ENCODE measurements around the gene CIZ1.
"Not testable (repeated sequence)": the region's sequence is repeated elsewhere in the genome, so short reads cannot be mapped to it uniquely, and the experiment has no call there.

Gene CIZ1

DNA sequence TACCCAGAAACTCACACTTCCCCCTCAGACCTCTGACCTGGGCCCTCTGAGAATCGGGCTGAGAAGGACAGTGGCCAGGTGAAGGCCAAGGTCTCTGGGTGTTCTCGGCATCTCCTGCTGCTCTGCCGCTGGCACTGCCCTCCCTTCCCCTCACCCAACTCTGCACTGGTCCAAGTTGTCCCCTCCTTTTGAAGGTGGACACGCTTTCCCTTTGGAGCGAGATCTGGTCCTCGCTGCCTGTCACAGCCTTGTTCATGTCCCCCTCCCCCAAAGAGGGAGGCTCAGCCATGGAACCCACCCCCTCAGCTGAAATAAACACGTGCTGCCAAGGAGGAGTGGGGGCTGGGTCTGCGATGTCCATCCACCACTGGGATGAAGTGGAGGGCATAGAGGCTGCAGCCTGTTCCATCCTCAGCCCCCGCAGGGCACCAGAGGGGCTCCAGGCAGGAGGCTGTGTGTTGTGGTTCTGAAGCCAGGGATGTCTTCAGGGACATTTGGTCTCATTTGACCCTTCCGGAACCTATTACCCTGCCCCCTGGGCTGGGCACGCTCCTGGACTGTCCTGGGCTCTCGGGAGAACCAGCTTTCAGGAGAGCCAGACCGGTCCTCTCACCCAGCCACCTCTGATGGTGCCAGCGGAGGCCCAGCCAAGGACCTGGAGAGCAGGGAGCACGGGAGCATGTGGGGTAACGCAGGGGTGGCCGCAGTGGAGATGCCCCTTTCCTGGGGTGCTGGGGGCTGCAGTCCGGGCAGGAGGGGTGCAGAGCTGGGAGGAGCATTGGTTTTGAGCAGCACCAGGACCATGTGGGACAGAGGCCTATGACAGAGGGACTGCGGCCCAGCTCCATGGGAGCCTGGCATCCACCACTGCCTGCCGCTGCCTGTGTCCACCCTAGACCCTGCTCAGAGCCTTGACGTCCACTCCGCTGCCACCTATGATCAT lies 46.9 kb downstream of the CIZ1 start:
- no peak for DNase-seq

DNA sequence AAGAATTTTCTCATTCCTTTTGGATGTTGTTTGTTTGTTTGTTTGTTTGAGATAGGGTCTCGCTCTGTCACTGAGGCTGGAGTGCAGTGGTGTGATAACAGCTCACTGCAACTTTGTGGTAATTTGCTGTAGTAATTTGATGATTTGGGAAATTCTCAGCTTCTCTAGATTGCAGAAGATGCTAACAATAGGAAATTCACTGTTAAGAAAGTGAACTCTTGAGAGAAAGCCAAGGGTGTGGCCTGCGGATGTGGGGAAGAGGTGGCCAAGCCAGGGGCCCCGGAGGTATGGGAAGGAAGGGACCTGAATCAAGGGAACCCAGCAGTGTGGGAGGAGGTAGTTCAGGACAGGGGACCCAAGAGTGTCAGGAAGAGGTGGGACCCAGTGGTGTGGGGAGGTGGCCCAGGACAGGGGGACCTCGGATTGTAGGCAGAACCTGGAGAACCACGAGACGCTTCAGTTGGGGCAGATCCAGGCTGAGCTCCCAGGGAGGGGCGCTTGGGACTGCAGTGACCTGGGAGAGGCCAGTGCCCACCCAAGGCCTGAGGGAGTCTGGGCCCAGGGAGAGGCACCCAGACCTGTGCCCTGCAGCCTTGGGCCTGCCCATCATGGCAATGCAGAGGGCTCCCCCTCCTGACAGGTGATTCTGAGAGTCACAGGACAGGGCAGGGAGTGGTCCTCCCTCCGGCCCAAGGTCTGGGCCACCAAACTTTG lies 47.7 kb downstream of the CIZ1 start:
- DNase-seq, result no peak

DNA sequence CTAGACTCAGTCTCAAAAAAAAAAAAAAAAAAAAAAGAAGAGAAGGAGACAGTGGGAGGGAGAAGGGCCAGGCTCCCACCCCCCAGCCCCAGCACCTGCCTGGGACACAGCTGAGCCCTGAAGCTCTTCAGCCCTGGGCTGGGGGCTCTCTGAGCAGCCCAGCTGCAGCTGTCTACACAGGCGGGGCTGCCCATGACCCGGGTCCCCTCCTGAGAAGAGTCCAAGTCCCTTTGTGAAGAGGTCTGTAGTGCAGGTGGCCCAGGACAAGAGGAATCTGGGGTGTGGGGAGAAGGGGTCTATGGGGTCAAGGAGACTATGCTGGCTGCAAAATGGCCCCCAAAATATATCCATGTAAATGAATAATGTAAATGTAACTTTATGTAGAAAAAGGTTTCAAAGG lies 48.8 kb downstream of the CIZ1 start:
- no peak for DNase-seq

DNA sequence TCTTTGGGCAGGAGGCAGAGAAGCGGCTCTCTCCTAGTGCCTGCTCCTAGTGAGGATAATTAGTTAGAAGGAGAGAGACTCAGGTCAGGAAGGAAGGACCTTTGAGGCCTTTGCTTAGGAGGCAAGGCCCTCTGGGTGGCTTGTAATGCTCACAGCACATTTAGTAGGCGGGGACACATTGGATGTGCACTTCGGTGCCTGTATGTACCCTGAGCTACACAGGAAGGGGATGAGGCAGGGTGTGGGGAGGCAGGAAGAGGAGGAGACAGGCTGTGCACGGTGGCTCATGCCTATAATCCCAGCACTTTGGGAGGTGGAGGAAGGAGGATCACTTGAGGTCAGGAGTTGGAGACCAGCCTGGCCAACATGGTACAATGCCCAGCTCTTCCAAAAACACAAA lies 49.3 kb downstream of the CIZ1 start:
- DNase-seq, result no peak

DNA sequence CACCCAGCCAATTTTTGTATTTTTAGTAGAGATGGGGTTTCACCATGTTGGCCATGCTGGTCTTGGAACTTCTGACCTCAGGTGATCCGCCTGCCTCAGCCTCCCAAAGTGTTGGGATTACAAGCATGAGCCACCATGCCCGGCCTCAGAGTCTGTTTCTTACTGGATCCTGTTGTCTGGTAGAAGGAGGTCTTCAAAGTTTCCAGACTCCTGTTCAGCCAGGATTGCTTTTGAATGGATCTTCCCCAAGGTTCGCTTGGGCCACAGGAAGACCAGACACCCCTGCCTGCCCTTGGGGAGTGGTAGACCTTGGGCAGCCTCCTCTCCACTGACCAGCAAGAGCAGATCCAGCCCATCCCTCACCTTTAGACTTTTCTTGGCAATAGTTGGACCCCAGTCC lies 49.8 kb downstream of the CIZ1 start:
- no peak for DNase-seq

DNA sequence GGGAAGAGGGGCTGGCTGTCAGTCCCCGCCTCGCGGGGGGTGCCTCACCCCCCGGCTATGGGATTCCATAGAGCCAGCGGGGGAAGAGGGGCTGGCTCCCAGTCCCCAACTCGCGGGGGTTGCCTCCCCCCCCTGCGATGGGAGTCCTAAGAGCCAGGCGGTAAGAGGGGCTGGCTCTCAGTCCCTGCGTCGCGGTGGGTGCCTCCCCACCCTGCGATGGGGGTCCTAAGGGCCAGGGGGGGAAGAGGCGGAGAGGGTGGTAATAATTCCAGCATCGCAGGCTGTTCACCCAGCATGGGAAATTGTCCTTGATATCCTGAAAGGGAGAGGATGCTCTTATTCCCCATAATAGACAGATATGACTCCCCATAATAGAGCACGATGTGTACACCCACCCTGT lies 51.8 kb downstream of the CIZ1 start:
- DNase-seq, result no peak

DNA sequence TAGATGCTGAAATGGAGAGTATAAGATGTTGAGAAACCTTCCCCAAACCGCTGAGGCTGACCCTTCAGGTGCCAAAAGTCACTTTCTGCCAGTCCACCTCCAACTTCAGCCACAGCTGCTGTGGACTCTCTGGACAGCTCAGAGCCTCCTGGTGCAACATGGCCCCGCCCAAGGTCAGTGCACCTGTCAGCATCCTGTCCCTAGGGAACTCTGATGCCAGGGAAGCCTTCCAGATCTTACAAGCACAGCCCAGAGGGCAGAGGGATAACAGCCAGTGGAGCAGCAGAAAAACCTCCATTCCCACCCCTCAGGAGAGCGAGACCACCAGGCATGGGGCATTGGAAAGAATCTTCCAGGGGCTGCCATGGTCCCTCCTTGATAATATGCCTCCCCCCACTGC lies 53.4 kb downstream of the CIZ1 start:
- no peak for DNase-seq

DNA sequence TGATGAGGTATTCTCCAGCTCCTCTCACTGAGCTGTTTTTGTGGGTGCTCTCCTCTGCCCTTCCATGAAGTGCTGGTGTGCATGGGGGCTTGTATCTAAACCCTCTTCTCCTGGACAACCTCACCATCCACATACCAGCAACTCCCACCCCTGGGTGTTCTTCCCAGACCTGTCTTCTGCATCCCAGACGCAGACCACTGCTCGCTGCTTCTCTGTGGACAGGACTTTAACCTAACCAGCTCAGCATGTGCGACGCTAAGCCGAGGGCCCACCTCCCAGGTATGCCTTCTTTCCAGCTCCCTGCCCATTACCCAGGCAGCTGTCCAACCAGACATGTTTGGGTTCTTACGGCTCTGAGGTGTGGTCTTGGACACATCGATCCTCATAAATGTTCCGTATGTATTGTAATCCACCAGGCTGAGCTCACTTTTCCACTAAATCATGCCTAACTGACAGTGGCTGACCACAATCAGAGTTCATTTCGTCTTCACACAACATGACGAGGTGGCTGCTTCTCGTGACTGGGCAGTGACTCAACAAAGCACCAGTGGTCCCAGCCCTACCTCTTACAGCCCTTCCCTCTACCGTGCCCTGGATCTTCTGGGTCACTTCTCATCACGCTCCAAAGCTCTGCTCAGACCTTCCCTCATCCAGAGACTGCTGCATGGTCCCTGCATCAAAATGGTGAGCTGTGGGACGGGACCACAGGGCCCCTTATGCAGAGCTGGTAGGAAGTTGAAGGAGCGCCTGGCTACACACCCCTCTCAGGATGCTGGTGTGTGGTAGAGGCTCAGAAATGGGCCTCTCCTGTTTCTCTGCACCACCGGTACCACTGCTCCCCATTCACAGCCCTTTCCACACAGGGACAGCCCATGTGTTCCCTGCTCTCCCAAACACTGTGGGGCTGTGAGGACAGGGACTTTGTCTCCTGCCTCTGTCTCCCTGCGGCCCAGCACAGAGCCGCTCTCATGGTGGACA lies 54.3 kb downstream of the CIZ1 start:
- no peak for DNase-seq

DNA sequence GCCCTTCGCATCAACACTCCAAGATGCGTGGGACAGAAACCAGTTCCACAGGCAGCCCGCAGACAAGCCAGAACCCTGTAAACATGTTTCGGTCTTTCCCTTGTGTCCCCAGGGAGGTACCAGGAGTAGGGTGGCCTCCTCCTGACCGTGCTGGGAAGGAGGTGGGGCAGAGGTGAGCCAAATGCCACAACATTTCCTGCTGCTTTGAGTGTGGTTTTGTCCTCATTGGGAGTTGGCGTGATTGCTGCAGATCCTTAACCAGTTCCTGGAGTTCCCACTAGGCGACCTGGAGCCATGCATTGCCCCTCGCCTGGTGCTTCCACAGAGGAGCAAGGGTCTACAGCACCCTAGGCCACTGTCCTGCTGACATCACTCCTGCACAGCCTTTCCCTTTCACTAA lies 55.8 kb downstream of the CIZ1 start:
- not testable (repeated sequence) for DNase-seq

DNA sequence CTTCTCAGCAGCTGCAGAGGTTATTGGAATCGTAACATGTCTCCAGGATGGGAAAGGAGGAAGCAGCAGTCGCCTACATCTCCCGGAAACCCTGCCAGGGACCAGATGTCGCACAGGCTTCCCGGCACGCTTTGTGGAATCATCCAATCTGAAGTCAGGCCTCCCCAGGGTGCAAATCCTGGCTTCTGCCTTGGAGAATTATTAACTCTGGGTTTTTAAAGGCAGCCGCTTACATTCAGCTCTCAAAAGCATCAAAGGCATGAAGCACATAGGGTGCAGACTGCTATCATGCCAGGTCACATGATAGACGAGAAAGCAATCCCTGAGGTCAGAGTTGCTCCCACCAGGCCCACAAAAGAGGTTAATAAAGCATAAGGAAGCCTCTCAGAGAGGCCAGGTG lies 59.2 kb downstream of the CIZ1 start:
- DNase-seq, result not testable (repeated sequence)

DNA sequence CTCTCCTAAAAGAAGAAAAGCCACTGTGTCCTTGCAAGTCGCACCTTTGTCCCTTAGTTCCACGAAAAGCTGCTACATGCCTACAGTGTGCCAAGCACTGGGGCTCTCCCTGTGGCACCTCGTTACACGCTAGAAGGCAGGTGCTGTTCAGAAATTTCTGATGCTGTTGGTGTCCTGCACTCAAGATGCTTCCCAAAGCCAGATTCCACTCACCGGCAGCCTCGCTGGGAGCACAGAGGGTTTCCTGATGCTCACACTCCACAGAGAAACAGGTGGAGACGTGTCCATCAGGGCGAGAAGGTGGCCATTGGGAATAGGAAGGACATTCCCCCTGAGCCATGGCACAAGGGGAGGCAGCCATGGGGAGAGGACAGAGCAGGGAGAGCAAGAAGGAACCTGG lies 60.0 kb downstream of the CIZ1 start:
- not testable (repeated sequence) for DNase-seq

DNA sequence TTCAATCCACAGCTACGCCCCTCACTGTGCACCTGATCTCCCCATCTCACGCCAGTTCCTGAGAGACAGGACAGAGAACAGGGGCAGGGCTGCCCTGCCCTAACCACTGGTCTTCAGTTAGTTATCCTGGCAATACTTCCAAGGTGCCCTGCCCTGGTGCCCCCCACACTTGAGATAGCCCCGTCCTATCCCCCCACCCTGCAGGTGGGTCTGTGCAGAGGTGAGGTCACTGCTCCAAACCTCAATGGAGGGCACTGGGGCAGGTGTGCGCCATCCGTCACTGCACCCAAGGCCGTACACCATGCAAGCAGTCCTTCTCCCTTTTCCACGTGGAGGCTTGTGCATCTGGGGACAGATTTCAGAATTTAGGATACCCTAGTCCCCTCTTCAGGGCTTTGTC lies 60.7 kb downstream of the CIZ1 start:
- not testable (repeated sequence) for DNase-seq

DNA sequence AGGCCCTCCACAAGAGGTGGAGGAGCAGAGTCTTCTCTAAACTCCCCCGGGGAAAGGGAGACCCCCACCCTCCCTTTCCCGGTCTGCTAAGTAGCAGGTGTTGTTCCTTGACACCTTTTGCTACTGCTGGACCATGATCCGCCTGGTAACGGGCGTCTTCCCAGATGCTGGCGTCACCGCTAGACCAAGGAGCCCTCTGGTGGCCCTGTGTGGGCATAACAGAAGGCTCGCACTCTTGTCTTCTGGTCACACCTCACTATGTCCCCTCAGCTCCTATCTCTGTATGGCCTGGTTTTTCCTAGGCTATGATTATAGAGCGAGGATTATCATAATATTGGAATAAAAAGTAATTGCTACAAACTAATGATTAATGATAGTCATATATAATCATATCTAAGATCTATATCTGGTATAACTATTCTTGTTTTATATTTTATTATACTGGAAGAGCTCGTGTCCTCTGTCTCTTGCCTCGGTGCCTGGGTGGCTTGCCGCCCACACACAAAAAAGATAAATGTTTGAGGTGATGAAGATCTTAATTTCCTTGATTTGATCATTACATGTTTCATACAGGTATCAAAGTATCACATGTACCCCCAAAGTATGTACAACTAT lies 61.3 kb downstream of the CIZ1 start:
- not testable (repeated sequence) for DNase-seq

DNA sequence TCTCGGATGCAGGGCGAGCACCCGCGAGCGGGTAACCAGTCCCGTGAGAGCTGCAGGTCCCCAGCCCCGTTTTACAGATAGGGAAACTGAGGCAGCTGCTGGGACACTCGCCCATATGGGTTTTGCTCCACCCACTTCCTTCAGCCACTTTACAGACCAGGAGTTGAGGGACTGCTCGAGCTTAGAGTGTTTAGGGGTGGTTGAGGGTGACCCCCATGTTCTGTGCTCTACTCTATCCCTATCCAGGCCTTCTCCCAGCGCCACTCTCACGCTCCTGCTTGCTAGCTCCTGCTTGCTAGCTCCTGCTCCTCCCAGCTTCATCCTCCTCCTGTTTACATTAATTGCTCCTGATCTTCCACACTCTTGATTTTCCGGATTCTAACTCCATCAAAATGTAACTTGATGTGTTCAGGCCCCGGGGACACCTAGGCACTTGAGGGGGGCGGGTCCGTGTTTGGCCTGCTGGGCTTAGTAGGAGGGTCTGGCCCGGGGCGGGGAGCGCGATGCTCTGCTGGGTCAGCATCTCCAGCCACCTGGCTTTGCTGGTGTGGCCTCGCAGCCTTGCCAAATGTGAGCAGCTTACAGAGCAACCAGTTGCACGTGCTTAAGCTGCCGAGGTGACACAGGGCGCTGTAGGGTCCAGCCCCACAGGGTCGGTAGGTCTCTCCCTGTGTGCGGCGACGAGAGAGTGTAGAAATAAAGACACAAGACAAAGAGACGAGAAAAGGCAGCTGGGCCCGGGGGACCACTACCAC lies 62.4 kb downstream of the CIZ1 start:
- DNase-seq, result no peak

DNA sequence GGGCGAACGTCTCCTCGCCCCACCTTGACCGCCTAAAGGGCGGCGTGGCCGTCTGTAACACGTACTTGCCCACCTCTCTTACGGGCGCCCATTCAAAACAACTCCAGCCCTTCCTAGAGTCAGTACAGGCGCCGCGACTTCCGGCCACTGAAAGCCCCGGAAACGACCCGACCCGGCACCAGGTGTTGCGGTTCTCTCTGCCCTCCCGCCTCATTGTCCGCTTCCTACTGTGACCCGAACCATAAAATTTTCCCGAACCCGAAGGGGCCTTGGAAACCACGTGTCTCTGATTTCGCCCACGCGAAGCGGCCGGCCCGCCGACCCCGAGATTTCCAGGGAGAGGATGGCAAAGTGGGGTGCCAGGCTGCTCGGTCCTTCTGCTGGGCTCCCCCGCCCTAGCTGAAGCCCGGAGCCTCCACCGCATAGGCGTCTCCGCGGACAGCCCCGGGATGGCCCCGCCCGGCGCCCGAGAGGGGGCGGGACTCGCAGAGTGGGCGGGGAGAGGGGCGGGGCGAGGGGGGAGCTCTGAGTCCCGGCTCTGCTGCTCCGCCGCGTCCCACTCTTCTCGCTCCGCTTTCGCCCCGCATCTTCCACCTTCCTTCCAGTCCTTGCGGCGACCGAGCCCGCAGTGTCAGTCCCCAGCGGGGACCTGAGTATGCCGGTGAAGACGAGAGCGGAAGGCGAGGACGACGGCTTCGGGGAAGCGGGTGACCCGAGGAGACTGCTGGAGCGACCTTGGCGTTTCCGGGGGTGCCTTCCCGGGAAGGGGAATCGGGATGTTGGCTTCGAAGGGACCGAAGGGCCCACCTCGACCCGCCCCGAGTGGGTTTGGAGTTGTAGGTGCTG lies 63.2 kb downstream of the CIZ1 start:
- DNase-seq, result peak; percentile 95

DNA sequence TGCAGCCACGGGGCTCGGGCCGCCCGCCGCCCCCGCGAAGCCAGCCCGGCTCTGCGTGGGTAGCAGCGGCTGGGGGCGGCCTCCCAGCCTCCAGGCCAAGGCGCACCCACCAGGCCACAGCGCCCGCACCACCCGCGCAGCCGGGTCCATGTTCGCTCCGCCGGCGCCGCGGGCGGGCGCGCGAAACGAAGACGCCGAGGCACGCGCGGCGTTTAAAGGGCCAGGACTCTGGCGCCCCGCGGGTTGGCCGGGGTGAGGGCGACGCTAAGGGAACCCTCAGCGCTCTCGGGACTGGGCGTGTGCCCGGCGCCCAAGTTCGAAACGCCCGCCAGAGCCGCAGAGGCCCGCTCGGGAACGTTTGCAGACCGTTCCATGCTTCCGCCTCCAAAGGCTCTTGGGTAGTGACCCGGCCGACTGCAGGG lies 63.8 kb downstream of the CIZ1 start, which contains the start of gene PTGES2:
Gene PTGES2 (minus strand): TSS at position 162 of the 422 bp plus-strand sequence. CDS start 12 bp downstream, at position 150.
- peak; percentile 90 for DNase-seq

DNA sequence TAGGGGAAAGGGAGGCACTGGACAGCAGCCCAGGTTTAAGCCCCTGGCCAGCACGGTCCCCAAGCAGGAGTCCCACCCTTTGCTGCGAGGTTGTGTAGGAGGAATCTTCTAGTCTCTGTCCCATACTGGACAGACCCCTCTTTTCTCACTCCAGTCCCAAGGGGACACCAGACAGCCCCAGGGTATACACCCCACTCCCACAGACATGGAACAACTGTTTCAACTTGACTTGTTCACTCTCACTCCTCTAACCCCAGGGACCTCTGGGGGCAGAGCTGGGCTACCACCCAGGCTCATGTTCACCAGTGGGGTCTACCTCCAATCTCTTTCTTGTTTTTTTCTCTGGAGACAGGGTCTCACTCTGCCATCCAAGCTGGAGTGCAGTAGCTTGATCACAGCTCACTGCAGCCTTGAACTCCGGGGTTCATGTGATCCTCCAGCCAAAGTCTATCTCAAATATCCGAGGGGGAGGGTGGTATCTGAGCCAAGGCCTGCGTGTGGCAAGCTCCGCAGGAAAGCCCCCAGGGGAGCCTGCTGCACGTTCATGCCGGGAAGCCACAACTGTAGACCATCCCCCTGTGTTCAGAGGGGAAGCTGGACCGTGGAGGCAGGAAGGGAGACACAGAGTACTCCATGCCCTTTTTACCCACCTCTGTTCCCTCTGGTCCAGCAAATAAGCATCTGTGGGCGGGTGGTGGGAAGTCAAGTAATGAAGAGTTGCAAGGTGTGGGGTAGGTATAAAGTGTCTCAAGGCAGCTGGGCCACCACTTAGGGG lies 65.6 kb downstream of the CIZ1 start:
- DNase-seq, result no peak

DNA sequence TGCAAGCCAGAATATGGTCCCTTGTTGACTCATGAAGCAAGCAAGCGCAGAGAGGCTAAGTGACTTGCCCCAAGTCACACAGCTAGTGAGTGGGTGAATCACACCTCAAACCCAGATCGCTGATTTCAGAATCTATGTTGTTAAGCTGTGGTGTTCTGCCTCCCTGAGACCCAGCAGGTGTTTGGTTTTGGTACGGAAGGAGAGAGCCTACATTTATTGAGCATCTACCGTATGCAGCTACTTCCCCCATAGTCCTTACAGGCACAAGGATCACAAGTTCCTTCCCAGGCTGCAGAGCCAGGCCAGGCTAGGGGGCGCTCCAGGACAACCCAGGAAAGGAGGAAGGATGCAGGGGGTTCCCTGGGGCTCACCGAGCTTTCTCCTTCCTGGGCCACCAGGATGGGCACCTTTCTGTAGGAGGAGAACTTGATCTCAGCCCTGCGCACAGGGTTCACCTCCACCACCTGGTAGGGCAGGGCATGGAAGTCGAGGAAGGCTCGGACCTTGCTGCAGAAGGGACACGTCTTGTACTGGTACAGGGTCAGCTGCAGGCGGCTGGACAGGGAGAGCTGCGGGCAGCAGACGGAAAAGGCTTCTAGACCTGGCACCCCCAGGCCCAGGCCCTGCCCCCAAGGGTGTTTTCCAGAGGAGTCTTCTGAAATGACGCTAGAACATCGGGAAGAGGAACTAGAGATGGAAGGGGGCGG lies 66.3 kb downstream of the CIZ1 start:
- peak; percentile 29 for DNase-seq

DNA sequence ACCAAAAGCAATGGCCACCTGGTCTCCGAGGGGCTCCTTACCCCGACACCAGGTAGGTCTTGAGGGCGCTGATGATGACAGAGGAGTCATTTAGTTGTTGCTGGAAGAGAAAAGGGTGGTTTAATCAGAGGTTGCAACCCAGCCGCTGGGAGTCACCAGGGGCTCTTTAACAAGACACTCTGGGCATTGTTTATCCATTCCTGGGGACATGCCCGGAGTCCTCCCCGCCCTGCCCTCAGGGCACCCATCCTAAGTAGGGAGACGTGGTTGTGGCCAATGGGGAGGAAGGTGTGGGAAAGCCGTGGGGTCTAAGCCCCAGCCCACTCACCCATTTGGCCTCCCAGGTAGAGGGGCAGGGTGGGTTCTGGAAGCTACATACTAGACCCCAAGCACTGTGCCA lies 66.9 kb downstream of the CIZ1 start:
- DNase-seq, result no peak
